K562 (cell line): Measurements from ENCODE around the gene EML2. TPM values are rescaled to one million over a fixed set of nuclear protein-coding genes. Genes with fewer than 3 reads are reported as not detected.

ENCODE experiments used
- ATAC-seq: fragments of 200-7000 bp; cut with Tn5 transposase; 3 replicates; pipeline ENCODE4 v1.9.1; 2020; ENCODE audit warnings: moderate library complexity
- BruUV-seq: library from RNA; stranded (reverse); fragments of 400-500 nt; replicated peaks from 2 replicates; lab custom pipeline; 2021; lab: Mats Ljungman, UMichigan
- CTCF ChIA-PET: fragments of 300-600 bp; formaldehyde crosslinking; extraction: SDS; loops from one replicate; lab custom pipeline; 2021; ENCODE audit warnings: low intra/inter-chr PET ratio; lab: Yijun Ruan, JAX
- POLR2A ChIA-PET: fragments of 300-600, 350-650 bp; sonication (Branson Sonifier 250); formaldehyde crosslinking; extraction: SDS; loops from one replicate; lab custom pipeline; 2021; ENCODE audit warnings: antibody characterized with exemption, inconsistent platforms; lab: Yijun Ruan, JAX
- DNase-seq, 4 experiments: peaks; one replicate each; pipeline versions ENCODE4 v3.0.0 to v3.0.0-alpha.2; 2011 to 2018; ENCODE audit warnings: low spot score in 3 of 4, mixed read lengths in 3 of 4; ENCODE audit errors: extremely low read depth in 1 of 4
- FAIRE-seq: peaks from 2 replicates; lab custom pipeline; 2011; peaks lifted over from hg19 to GRCh38; lab: Jason Lieb, UNC
- H2AFZ ChIP-seq: 2 replicates; pipeline ENCODE4 v1.6.0; 2011; ENCODE audit warnings: low read depth, low read length, control low read depth, inconsistent platforms
- H3K27ac ChIP-seq: fragments of 200-600 bp; 3 replicates; pipeline ENCODE4 v1.8.0; 2011; ENCODE audit warnings: low read depth, mild to moderate bottlenecking, control low read depth, inconsistent platforms, low read length, moderate library complexity, mixed read lengths; ENCODE audit errors: extremely low read depth
- H3K27me3 ChIP-seq, 2 experiments: fragments of 300-600 bp in 1 of 2; 2 replicates in 1 of 2; 3 replicates in 1 of 2; pipeline versions ENCODE4 v1.6.0 to v1.8.0; 2011; ENCODE audit warnings: inconsistent platforms in 2 of 2, low read length in 2 of 2, mild to moderate bottlenecking in 1 of 2, mixed read lengths in 1 of 2, moderate library complexity in 1 of 2; ENCODE audit not compliant: control insufficient read depth in 2 of 2, insufficient read depth in 2 of 2
- H3K36me3 ChIP-seq: fragments of 300-600 bp; 3 replicates; pipeline ENCODE4 v1.8.0; 2011; ENCODE audit warnings: mild to moderate bottlenecking, low read length, inconsistent platforms; ENCODE audit not compliant: control insufficient read depth, insufficient read depth
- H3K4me1 ChIP-seq, 2 experiments: fragments of 200-600 bp in 1 of 2; replicated peaks in 1 of 2; 2 replicates in 1 of 2; 3 replicates in 1 of 2; pipeline versions ENCODE4 v1.5.1 to v1.8.0; 2011; ENCODE audit warnings: inconsistent platforms in 2 of 2, low read length in 2 of 2, mild to moderate bottlenecking in 1 of 2, mixed read lengths in 1 of 2, moderate library complexity in 1 of 2; ENCODE audit not compliant: control insufficient read depth in 2 of 2, insufficient read depth in 2 of 2
- H3K4me2 ChIP-seq: 2 replicates; pipeline ENCODE4 v1.6.1; 2011; ENCODE audit warnings: low read length, control low read depth, inconsistent platforms, mixed read lengths; ENCODE audit not compliant: insufficient read depth
- H3K4me3 ChIP-seq: fragments of 200-600 bp; sonication (generic), shearing (Covaris generic); 2 replicates; pipeline ENCODE4 v1.5.1; 2016; ENCODE audit warnings: control low read depth, inconsistent platforms
- H3K79me2 ChIP-seq: fragments of 200-600 bp; 3 replicates; pipeline ENCODE4 v1.8.0; 2011; ENCODE audit warnings: low read length, inconsistent platforms; ENCODE audit not compliant: control insufficient read depth, insufficient read depth
- H3K9ac ChIP-seq, 2 experiments: 2 replicates each; pipeline versions ENCODE4 v1.6.0 to v1.6.1; 2011; ENCODE audit warnings: low read depth in 2 of 2, low read length in 2 of 2, control low read depth in 1 of 2, inconsistent platforms in 1 of 2, mild to moderate bottlenecking in 1 of 2, mixed read lengths in 1 of 2; ENCODE audit not compliant: insufficient read depth in 1 of 2
- H3K9me1 ChIP-seq: one replicate; pipeline ENCODE4 v1.6.0; 2011; ENCODE audit warnings: inconsistent platforms, mild to moderate bottlenecking, low read length, moderate library complexity; ENCODE audit not compliant: control insufficient read depth, insufficient read depth
- H3K9me3 ChIP-seq: replicated peaks from 2 replicates; pipeline ENCODE4 v1.5.1; 2011; ENCODE audit warnings: low read depth, low read length, inconsistent platforms; ENCODE audit not compliant: control insufficient read depth, insufficient read depth
- H4K20me1 ChIP-seq: replicated peaks from 2 replicates; pipeline ENCODE4 v1.6.1; 2011; ENCODE audit warnings: low read length, inconsistent platforms, mixed read lengths; ENCODE audit not compliant: control insufficient read depth, insufficient read depth
- FOXM1 ChIP-seq, 2 experiments: fragments of 450-650 bp in 1 of 2; sonication (generic) in 1 of 2; formaldehyde crosslinking in 1 of 2; IDR thresholded peaks; 2 replicates each; pipeline versions ENCODE4 v1.6.1 to v1.9.0; 2017 to 2022; ENCODE audit warnings: low read depth in 2 of 2, mild to moderate bottlenecking in 2 of 2, missing genetic modification reagents in 1 of 2, moderate library complexity in 1 of 2
- ILF3 ChIP-seq: fragments of 450-650 bp; IDR thresholded peaks from 2 replicates; pipeline ENCODE4 v1.6.1; 2018; ENCODE audit warnings: antibody characterized with exemption, mild to moderate bottlenecking, moderate library complexity, borderline replicate concordance
- IRF2 ChIP-seq: sonication (generic); formaldehyde crosslinking; IDR thresholded peaks from 2 replicates; pipeline ENCODE4 v1.8.1; 2022; ENCODE audit warnings: mild to moderate bottlenecking, missing genetic modification reagents
- KDM1A ChIP-seq, 2 experiments: fragments of 450-650 bp; IDR thresholded peaks; 2 replicates each; pipeline ENCODE4 v1.6.1; 2016; ENCODE audit warnings: mild to moderate bottlenecking in 2 of 2
- KLF1 ChIP-seq: fragments of 450-650 bp; IDR thresholded peaks from 2 replicates; pipeline ENCODE4 v1.6.1; 2016; ENCODE audit warnings: missing genetic modification characterization, missing compliant biosample characterization
- MAFF ChIP-seq: IDR thresholded peaks from 2 replicates; pipeline ENCODE4 v1.6.1; 2012; ENCODE audit warnings: low read length, improper control_type of control experiment
- MAZ ChIP-seq, 2 experiments: fragments of 450-650 bp in 1 of 2; sonication (generic) in 1 of 2; formaldehyde crosslinking; IDR thresholded peaks in 1 of 2; conservative IDR thresholded peaks in 1 of 2; 2 replicates each; pipeline versions ENCODE4 v1.4.0 to v1.5.0; 2020; ENCODE audit warnings: mild to moderate bottlenecking in 1 of 2, missing genetic modification reagents in 1 of 2
- MYBL2 ChIP-seq, 2 experiments: fragments of 450-650 bp in 1 of 2; sonication (generic) in 1 of 2; formaldehyde crosslinking in 1 of 2; IDR thresholded peaks; 2 replicates each; pipeline versions ENCODE4 v1.6.1 to v1.8.1; 2017 to 2022; ENCODE audit warnings: borderline replicate concordance in 1 of 2, inconsistent platforms in 1 of 2, low read depth in 1 of 2, mild to moderate bottlenecking in 1 of 2, missing genetic modification reagents in 1 of 2, moderate library complexity in 1 of 2
- TRIM24 ChIP-seq, 2 experiments: fragments of 450-650 bp; IDR thresholded peaks; 2 replicates each; pipeline ENCODE4 v1.6.1; 2016
- ZKSCAN3 ChIP-seq: fragments of 250-450 bp; sonication (Bioruptor Pico); IDR thresholded peaks from 2 replicates; pipeline ENCODE4 v1.4.0; 2020
- WGBS: fragments of 100-300 bp; shearing (Covaris generic); methylation state at CpG from one replicate; pipeline ENCODE4 v1.1.6; 2016; ENCODE audit warnings: low coverage, mixed read lengths; ENCODE audit not compliant: insufficient coverage; ENCODE audit errors: missing lambda C conversion rate; 5-methylcytosine and 5-hydroxymethylcytosine counted together
- in situ Hi-C: fragments of 300-500 bp; cut with MboI; formaldehyde crosslinking; loops from 4 replicates; pipeline ENCODE4 v1.15.0; 2018; ENCODE audit warnings: inconsistent platforms, mixed read lengths
- intact Hi-C: fragments of 100-400 bp; cut with micrococcal nuclease; formaldehyde crosslinking; loops from 2 replicates; pipeline ENCODE4 v1.14.2; 2022
- polyA plus RNA-seq, 8 experiments: library from polyadenylated mRNA; depleted of rRNA in 4 of 8; stranded (reverse) in 5 of 8; unstranded in 3 of 8; fragments of >200 nt; fragmentation: Nextera tagmentation in 2 of 8; fragmentation: Illumina TruSeq in 1 of 8; extraction: Ambion mirVana in 2 of 8; extraction: Trizol in 1 of 8; gene quantifications; 2 replicates each; pipeline versions ENCODE4 v1.2.1 to v1.2.3, GENCODE V29; 2011 to 2014; ENCODE audit warnings: inconsistent platforms in 1 of 8, missing spikeins in 1 of 8
- total RNA-seq, 7 experiments: library from RNA; depleted of rRNA in 6 of 7; stranded (reverse); fragments of >200 nt in 6 of 7; fragmentation: Illumina TruSeq in 2 of 7; extraction: Trizol in 2 of 7; gene quantifications; 2 replicates each; pipeline versions ENCODE4 v1.2.1 to v1.2.3, GENCODE V29; 2011 to 2021; ENCODE audit warnings: low replicate concordance in 1 of 7
- TF ChIP-seq, protein P1 (sequence below): sonication (generic); formaldehyde crosslinking; IDR thresholded peaks from 2 replicates; pipeline ENCODE4 v1.8.1; 2023; ENCODE audit warnings: mild to moderate bottlenecking, missing genetic modification reagents
- TF ChIP-seq, protein P2 (sequence below): fragments of 450-650 bp; IDR thresholded peaks from one replicate; pipeline ENCODE4 v1.6.1; 2018; ENCODE audit warnings: mild to moderate bottlenecking, moderate library complexity; ENCODE audit not compliant: partially characterized antibody

Gene EML2
- total and polyA plus RNA-seq, 9 of the 15 experiments (the other 6 are each of a cell fraction or from before 2014, with no cell fraction given) = 2.6 to 69.6 (median 24.8) TPM

DNA sequence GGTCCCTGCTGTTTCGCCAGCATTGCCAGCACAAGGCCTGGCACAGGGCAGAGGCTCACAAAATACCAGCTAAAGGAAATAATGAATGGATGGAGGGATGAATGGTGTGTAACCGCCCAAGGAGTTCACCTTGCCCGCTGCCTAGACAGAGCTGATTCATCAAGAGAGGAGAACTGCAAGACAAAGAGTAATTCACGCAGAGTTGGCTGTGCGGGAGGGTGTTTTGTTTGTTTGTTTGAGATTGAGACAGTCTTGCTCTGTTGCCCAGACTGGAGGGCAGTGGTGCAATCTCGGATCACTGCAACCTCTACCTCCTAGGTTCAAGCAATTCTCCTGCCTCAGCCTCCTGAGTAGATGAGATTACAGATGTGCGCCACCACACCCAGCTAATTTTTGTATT, 57.6 kb downstream of the EML2 start:
- no peak for FAIRE-seq

DNA sequence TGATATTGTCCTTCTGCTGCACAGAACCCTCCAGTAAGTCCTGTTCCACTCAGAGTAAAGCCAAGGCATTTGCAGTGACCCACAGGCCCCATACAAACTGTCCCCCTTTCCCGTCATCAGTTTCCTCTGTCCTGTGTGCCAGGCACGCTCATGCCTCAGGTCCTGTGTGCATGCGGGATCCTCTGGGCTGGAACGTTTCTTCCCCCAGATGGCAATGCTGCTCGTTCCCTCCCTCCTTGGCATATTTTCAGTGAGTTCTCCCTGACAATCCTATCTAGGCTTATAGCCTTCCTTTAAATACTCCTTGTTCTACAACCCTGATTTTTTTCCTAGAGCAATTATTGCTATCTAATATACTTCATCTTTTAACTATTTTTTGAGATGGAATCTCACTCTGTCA, 60.3 kb downstream of the EML2 start:
- Histone ChIP-seq H4K20me1 (no peaks in the 10 kb centered on the region; the same call in 1 of the 2 replicates), H3K4me2 (no peak overlapping the region), H3K9me1 (no peaks in the 10 kb centered on the region), H3K9ac (peak overlapping the region in 1 of 2 experiments; percentile 79; a peak in 1 of 4 replicates), H3K27me3 (no peaks in the 10 kb centered on the region), H3K79me2 (peaks cover 67% of the 10 kb centered on the region), H3K36me3 (peaks cover 15% of the 10 kb centered on the region; the same call in 2 of the 3 replicates), H2AFZ (no peak overlapping the region), H3K4me1 (peaks cover 18 to 31% of the 10 kb centered on the region in 2 experiments), H3K27ac (peak overlapping the region; percentile 42; the same call in 1 of the 3 replicates), H3K9me3 (no peaks in the 10 kb centered on the region), H3K4me3 (no peak overlapping the region)
- in situ Hi-C loops = no loop called here
- no peak for DNase-seq
- BruUV-seq = no TSS peak
- ATAC-seq = no peak
- FAIRE-seq = no peak
- WGBS = 65% methylated on average over 5 of the region's 5 CpGs
- ChIA-PET CTCF (no interaction called here), POLR2A (no interaction called here)
- intact Hi-C loops = no loop called here
- TF ChIP-seq ZKSCAN3 (CRISPR knock-in tag) = no peak
- TF ChIP-seq, protein P1, sequence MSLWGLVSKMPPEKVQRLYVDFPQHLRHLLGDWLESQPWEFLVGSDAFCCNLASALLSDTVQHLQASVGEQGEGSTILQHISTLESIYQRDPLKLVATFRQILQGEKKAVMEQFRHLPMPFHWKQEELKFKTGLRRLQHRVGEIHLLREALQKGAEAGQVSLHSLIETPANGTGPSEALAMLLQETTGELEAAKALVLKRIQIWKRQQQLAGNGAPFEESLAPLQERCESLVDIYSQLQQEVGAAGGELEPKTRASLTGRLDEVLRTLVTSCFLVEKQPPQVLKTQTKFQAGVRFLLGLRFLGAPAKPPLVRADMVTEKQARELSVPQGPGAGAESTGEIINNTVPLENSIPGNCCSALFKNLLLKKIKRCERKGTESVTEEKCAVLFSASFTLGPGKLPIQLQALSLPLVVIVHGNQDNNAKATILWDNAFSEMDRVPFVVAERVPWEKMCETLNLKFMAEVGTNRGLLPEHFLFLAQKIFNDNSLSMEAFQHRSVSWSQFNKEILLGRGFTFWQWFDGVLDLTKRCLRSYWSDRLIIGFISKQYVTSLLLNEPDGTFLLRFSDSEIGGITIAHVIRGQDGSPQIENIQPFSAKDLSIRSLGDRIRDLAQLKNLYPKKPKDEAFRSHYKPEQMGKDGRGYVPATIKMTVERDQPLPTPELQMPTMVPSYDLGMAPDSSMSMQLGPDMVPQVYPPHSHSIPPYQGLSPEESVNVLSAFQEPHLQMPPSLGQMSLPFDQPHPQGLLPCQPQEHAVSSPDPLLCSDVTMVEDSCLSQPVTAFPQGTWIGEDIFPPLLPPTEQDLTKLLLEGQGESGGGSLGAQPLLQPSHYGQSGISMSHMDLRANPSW (CRISPR knock-in tag) = no peak
- TF ChIP-seq MAFF = no peak
- TF ChIP-seq MAZ (CRISPR knock-in tag; conservative IDR thresholded peaks at IDR 0.05 in 1 of 2, IDR thresholded peaks at IDR 0.05 in 1 of 2) = no peak
- no peak for TF ChIP-seq MYBL2 (IDR thresholded peaks at IDR 0.05; ENCODE audit: low read depth)
- TF ChIP-seq MYBL2 (CRISPR knock-in tag; IDR thresholded peaks at IDR 0.05; ENCODE audit: borderline replicate concordance) = no peak
- TF ChIP-seq, protein P2, sequence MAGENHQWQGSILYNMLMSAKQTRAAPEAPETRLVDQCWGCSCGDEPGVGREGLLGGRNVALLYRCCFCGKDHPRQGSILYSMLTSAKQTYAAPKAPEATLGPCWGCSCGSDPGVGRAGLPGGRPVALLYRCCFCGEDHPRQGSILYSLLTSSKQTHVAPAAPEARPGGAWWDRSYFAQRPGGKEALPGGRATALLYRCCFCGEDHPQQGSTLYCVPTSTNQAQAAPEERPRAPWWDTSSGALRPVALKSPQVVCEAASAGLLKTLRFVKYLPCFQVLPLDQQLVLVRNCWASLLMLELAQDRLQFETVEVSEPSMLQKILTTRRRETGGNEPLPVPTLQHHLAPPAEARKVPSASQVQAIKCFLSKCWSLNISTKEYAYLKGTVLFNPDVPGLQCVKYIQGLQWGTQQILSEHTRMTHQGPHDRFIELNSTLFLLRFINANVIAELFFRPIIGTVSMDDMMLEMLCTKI = no peak
- TF ChIP-seq KLF1 (tag) = no peak
- no peak for TF ChIP-seq ILF3

More for the DNA sequence above, 57.6 kb downstream of the EML2 start:
- in situ Hi-C loops (no loop called here), intact Hi-C loops (no loop called here)
- H2AFZ ChIP-seq = no peak overlapping the region
- H3K4me3 ChIP-seq = no peak overlapping the region
- no peak overlapping the region for H3K4me2 ChIP-seq
- no peaks in the 10 kb centered on the region for H3K9me3 ChIP-seq
- H3K27ac ChIP-seq = no peak overlapping the region
- peaks cover 13% of the 10 kb centered on the region; the same call in 2 of the 3 replicates for H3K36me3 ChIP-seq
- H3K27me3 ChIP-seq = no peaks in the 10 kb centered on the region
- no peaks in the 10 kb centered on the region for H3K9me1 ChIP-seq
- H3K4me1 ChIP-seq = peaks cover 21 to 34% of the 10 kb centered on the region in 2 experiments
- no peaks in the 10 kb centered on the region; the same call in 1 of the 2 replicates for H4K20me1 ChIP-seq
- DNase-seq (no peak), ATAC-seq (no peak)
- peaks cover 55% of the 10 kb centered on the region for H3K79me2 ChIP-seq
- TF ChIP-seq IRF2 (no peak), FOXM1 (IDR thresholded peaks at IDR 0.05; ENCODE audit: low read depth) (no peak), FOXM1 (CRISPR knock-in tag; IDR thresholded peaks at IDR 0.05; ENCODE audit: low read depth) (no peak), KDM1A (IDR thresholded peaks at IDR 0.05) (0 out of 4 replicates have a peak, but pooled peaks have one; percentile 8 to 12), TRIM24 (IDR thresholded peaks at IDR 0.05) (no peak)
- WGBS = 74% methylated on average over 7 of the region's 7 CpGs
- BruUV-seq = no TSS peak
- ChIA-PET CTCF (no interaction called here), POLR2A (interaction anchor here (0.8 to 1.5 kb wide), 2 partner anchors 17 to 18 kb away, joined by 4 to 5 read pairs; no protein-coding TSS in a partner anchor)
- 0 out of 4 replicates have a peak overlapping the region, but pooled peaks of 1 of the 2 experiments have one; percentile 24 for H3K9ac ChIP-seq
